Measurements from ENCODE around the gene ZNF180.
"Not testable (repeated sequence)": the region's sequence is repeated elsewhere in the genome, so short reads cannot be mapped to it uniquely, and the experiment has no call there.

Gene ZNF180

DNA sequence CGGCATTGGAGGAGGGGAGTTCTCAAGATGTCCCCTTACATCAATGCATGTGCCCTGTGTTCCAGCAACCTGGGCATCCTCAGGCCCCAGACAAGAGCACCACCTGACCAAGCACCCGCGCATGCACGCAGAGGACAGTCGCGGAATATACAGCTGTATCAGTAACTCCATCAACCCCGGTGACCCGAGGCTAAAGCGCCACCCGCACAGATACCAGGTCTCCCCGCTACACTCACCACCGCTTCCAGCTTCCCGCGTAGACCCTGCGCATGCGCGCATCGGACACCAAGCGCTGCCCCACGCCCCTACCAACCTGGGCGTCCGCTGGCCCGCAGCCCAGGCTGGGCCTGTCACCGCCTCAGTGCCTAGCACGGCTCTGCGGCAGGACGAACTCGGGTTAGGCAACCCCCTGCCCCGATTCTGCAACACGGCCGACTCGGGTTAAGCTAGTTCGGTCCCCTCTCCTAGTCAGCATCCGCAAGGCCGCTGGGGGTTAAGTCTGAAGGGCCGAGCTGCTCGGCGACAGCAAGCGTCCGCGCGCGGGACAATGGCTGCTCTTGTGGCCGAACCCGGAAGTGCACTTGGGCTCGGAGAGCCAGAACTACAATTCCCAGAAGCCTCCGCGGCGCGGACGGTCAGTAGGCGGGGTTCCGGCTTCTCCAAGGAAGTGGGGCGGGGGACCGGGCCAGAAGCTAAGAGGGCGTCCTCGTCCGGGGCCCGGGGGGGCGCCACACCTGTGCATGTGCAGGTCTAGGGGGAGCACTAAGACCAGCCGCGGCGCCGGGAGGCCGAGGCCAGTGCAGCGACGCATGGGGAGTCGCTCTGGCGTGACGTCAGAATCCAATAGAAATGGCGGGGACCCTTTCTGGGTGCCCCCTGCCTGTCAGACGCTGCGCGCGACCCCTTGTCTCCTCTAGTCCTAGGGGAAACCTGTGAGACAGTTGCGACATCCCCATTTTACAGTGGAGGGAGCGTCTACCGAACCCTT lies at the start of gene ZNF180:
Gene ZNF180, minus strand, starts transcription at position 561 of the 988 bp plus-strand sequence. CDS start 3,188 bp downstream, outside the sequence.
- DNase-seq (ENCODE audit: low spot score): peak; percentile 98

GRCh38 chr19:44549507-44549906 lies 49.2 kb upstream of the ZNF180 start:
- DNase-seq (ENCODE audit: low spot score): no peak

DNA sequence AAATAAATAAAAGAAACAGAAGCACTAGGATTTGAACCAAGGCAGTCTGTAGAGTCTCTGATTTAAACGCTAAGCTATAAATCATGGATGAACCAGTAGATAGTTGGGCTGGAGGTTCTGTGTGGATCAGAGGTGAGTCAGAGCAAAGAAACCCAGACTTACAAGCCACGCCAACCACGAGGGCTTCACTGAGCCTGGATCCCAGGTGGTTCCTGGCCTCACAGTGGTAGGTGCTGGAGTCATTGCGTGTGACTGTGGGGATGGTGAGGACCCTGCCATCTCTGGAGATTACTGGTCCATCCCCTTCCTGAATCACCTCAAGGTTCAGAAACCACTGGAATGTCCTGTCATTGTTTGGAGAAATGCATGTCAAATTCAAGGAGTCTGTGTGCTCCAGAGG lies 48.4 kb upstream of the ZNF180 start:
- no peak for DNase-seq (ENCODE audit: low spot score)

GRCh38 chr19:44544031-44544430 lies 43.7 kb upstream of the ZNF180 start:
- no peak for DNase-seq (ENCODE audit: low spot score)

GRCh38 chr19:44542671-44543070 lies 42.3 kb upstream of the ZNF180 start:
- DNase-seq (ENCODE audit: low spot score): no peak

DNA sequence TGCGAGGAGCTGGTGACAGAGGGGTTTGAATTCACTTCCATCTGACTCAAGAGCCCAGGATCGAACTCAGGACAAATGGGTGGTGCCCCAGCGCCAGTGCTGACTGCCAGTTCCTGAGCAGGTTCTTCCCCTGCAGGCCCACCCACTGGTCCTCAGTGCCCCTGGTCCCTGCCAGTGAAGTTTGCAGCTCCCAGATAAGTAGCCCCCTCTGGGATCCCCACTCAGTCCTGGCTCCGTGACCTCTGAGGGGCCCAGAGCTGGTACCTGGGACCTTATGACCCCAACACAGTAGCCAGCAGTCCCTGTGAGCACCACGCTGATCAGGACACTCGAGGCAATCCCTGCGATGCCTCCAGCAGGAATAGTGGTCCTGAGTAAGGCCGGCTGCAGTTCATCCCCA lies 40.4 kb upstream of the ZNF180 start:
- no peak for DNase-seq (ENCODE audit: low spot score)

DNA sequence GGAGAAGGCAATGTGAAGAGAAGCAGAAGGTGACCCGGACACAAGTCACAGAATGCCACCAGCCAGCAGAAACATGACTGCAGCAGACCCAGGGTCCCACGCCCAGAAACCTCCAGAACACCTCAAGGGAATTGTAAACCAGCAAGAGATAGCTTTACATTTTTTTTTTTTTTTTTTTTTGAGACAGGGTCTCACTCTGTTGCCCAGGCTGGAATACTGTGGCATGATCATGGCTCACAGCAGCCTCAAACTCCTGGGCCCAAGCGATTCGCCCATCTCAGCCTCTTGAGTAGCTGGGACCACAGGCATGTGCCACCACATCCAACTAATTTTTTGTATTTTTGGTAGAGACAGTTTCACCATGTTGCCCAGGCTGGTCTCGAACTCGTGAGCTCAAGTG lies 39.7 kb upstream of the ZNF180 start:
- DNase-seq (ENCODE audit: low spot score): no peak

GRCh38 chr19:44539236-44539826 lies 39.0 kb upstream of the ZNF180 start:
- DNase-seq (ENCODE audit: low spot score): no peak

DNA sequence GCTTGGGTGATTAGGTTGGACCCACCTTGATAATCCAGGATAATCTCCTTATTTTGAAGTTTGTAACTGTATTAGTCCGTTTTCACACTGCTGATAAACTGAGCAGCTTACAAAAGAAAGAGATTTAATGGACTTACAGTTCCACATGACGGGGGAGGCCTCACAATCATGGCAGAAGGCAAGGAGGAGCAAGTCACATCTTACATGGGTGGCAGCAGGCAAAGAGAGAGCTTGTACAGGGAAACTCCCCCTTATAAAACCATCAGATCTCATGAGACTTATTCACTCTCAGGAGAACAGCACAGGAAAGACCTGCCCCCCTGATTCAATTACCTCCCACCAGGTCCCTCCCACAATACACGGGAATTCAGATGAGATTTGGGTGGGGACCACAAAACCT lies 35.0 kb upstream of the ZNF180 start:
- DNase-seq (ENCODE audit: low spot score): not testable (repeated sequence)

- no peak for DNase-seq (ENCODE audit: low spot score)
Measured at GRCh38 chr19:44532819-44533218, 32.5 kb upstream of the ZNF180 start.

GRCh38 chr19:44530777-44531176 lies 30.5 kb upstream of the ZNF180 start:
- no peak for DNase-seq (ENCODE audit: low spot score)

GRCh38 chr19:44529536-44529935 lies 29.2 kb upstream of the ZNF180 start, which contains the start of gene CEACAM20:
Gene CEACAM20, minus strand, starts transcription at chr19:44529675. Its CDS starts 166 bp downstream, at chr19:44529509.
- DNase-seq (ENCODE audit: low spot score): no peak

DNA sequence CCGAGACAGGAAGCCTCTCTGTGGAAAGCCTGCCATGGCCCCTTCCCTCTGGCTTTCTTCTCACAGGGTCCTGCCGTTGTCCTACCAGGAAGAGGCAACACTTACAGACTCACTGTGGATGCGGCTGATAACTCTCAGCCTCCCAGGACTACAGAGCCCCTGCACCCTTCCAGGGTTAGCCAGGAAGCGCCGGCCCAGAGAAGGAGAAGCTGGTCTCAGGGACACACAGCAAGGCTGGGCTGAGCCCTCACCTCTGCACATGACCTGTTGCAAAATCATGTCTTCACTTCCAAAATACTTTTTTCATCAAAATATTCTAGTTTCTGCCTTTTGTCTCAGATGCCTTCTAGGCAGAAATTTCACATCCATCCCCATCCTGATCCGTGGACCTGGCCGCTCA lies 27.2 kb upstream of the ZNF180 start:
- no peak for DNase-seq (ENCODE audit: low spot score)

DNA sequence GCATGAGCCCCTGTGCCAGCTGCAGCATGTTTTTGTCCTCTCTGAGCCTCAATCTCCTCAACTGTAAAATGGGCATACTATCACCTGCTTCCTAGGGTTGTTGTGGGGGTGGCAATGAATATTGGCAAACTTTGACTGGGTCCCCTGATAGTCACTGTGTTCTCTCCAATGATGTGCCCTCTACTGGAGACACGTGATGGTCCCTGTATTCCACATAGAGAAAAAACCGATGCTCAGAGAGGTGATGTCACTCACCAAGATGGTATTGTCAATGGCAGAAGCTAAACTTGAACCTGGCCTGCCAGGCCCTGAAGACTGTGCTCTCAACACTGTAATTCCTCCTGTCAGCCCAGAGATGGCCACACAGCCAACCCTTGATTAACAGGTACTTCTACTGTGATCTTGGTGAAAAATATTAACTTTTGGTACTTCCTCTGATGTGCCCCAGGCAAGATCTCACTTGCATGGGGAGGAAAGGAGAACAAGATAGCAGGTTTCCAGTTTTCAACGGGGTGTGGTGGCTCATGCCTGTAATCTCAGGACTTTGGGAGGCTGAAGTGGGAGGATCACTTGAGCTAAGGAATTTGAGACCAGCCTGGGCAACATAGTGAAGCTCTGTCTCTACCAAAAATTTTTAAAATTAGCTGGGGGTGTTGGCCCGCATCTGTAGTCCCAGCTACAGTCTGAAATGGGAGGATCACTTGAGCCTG lies 25.6 kb upstream of the ZNF180 start:
- no peak for DNase-seq (ENCODE audit: low spot score)

GRCh38 chr19:44521370-44521769 lies 21.0 kb upstream of the ZNF180 start:
- no peak for DNase-seq (ENCODE audit: low spot score)

DNA sequence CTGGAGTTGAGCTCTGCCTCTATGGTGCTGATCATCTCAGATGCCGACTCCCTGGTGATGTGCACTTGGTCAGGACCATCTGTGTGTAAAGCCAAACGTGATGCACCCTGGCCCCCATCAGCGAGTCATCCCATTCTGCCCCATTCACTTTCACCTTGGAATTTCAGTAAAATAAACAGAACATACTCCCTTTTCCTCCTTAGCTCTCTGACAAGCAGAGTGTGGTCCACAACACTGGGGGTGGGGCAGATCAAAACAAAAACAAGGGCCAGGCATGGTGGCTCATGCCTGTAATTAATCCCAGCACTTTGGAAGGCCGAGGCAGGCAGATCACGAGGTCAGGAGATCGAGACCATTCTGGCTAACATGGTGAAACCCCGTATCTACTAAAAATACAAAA lies 16.8 kb upstream of the ZNF180 start:
- DNase-seq (ENCODE audit: low spot score): no peak

DNA sequence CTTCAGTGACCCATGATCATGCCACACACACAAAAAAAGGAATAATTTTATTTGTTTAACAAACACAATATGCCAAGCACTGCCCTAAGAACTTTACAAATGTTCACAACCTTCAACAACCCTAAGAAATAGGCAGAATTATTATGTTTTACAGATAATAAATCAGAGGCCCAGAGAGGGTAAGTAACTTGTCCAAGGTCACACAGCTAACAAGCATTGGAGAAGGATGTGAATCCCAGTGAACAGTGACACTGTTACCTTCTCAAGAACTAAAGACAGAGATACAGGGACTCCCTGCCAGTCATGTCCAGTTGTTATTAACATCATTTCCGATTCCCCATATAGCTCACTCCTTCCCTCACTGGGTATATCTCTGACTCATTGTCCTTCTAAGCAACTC lies 15.6 kb upstream of the ZNF180 start:
- no peak for DNase-seq (ENCODE audit: low spot score)

DNA sequence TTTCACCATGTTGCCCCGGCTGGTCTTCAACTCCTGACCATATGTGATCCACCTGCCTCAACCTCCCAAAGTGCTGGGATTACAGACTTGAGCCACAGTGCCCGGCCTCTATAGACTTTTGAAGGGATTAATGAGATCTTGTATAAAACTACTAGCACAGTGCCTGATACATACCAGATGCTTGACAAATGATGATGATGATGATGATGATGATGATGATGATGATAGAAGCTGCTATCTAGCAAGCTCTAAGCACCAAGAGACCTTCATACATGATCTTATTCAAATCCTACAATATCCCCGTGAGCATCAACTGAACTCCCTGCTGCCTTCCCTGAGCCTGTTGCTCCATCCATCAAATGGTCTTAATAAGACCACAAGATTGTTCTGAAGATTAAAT lies 14.7 kb upstream of the ZNF180 start:
- DNase-seq (ENCODE audit: low spot score): no peak

DNA sequence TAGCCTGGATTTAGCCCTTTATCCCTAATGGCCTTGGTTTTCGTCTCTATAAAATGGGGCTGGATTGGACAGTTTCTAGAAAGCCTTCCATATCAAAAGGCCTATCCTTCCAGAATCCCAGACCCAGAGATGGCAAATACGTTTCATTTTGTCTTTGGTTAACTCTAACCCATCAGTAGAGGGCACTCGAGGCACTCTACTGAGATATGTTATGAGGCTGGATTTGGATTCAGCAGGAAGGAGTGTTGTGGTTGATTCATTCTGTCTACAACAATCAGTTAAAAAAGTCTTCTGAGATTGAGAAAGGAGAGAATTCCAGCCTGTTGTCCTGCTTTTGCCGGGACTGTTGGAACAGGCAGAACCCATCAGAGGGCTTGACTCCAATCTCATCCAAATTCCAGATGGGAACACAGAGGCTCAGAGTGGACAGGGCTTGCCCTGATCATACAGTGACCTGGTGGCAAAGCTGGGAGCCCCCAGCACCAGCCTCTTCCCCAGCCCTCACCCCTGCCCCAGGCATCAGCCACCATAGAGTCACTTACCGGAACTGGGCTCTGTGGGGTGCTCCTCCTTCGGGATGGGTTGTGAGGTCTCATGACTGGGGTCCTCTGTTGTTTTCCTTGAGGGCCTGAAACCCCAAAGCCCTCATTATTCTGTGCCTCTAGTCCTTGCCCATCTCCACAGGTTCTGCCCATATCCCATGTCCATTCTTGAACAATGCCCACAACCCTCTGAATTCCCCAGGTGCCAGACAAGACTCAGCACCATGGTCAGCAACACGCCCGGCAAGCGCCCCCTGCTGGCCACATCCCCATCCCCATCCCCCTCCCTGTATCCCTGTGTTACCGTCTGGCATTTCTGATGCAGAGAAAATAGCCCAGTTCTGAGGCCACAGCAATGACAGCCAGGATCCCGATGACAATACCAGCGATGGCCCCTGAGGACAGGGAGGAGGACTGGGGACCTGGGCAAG lies 12.3 kb upstream of the ZNF180 start:
- DNase-seq (ENCODE audit: low spot score): peak; percentile 84

GRCh38 chr19:44509478-44509877 lies 9.2 kb upstream of the ZNF180 start:
- DNase-seq (ENCODE audit: low spot score): no peak

- DNase-seq (ENCODE audit: low spot score): no peak
Measured at GRCh38 chr19:44499559-44499958, 763 bp downstream of the ZNF180 start.
